Trophoblast cell (in vitro differentiated cells and primary cell): ENCODE data around the gene GRIK4.

Experiments used
- DNase-seq, 2 donors: peaks; one replicate each; pipeline ENCODE4 v3.0.0-alpha.2; 2016
- H2AFZ ChIP-seq: 2 replicates; pipeline ENCODE4 v1.6.1; 2013; ENCODE audit warnings: low read length, moderate library complexity, mild to moderate bottlenecking; ENCODE audit not compliant: insufficient read depth, poor library complexity
- H2AK5ac ChIP-seq: 2 replicates; pipeline ENCODE4 v1.6.1; 2013; ENCODE audit warnings: mild to moderate bottlenecking, low read length
- H2BK120ac ChIP-seq: 2 replicates; pipeline ENCODE4 v1.6.1; 2013; ENCODE audit warnings: low read length, mild to moderate bottlenecking, moderate library complexity; ENCODE audit not compliant: insufficient read depth, poor library complexity
- H2BK12ac ChIP-seq: 2 replicates; pipeline ENCODE4 v1.6.1; 2013; ENCODE audit warnings: mild to moderate bottlenecking, low read length, moderate library complexity
- H2BK5ac ChIP-seq: 2 replicates; pipeline ENCODE4 v1.6.1; 2013; ENCODE audit warnings: low read length, low read depth, moderate library complexity, mild to moderate bottlenecking; ENCODE audit not compliant: poor library complexity
- H3K14ac ChIP-seq: 2 replicates; pipeline ENCODE4 v1.6.1; 2013; ENCODE audit warnings: mild to moderate bottlenecking, low read length
- H3K18ac ChIP-seq: 2 replicates; pipeline ENCODE4 v1.6.1; 2013; ENCODE audit warnings: mild to moderate bottlenecking, low read length
- H3K23ac ChIP-seq: 2 replicates; pipeline ENCODE4 v1.6.1; 2013; ENCODE audit warnings: low read length
- H3K27ac ChIP-seq: 2 replicates; pipeline ENCODE4 v1.5.1; 2013; ENCODE audit warnings: low read depth, mild to moderate bottlenecking, inconsistent platforms, low read length, moderate library complexity
- H3K27me3 ChIP-seq: 2 replicates; pipeline ENCODE4 v1.6.1; 2013; ENCODE audit warnings: inconsistent platforms, mild to moderate bottlenecking, low read length, moderate library complexity; ENCODE audit not compliant: insufficient read depth
- H3K36me3 ChIP-seq, 2 experiments: 1 replicate in 1 of 2; 2 replicates in 1 of 2; pipeline ENCODE4 v1.6.1; 2013; ENCODE audit warnings: low read length in 2 of 2, mild to moderate bottlenecking in 2 of 2, moderate library complexity in 1 of 2; ENCODE audit not compliant: insufficient read depth in 2 of 2, control insufficient read depth in 1 of 2
- H3K4ac ChIP-seq: 2 replicates; pipeline ENCODE4 v1.6.1; 2013; ENCODE audit warnings: low read depth, mild to moderate bottlenecking, low read length, moderate library complexity
- H3K4me1 ChIP-seq, 2 experiments: 1 replicate in 1 of 2; 2 replicates in 1 of 2; pipeline ENCODE4 v1.6.1; 2013; ENCODE audit warnings: low read length in 2 of 2, mild to moderate bottlenecking in 2 of 2, moderate library complexity in 1 of 2; ENCODE audit not compliant: insufficient read depth in 2 of 2, control insufficient read depth in 1 of 2
- H3K4me2 ChIP-seq: 2 replicates; pipeline ENCODE4 v1.6.1; 2013; ENCODE audit warnings: inconsistent platforms, mild to moderate bottlenecking, low read length, moderate library complexity
- H3K4me3 ChIP-seq: 2 replicates; pipeline ENCODE4 v1.5.1; 2013; ENCODE audit warnings: mild to moderate bottlenecking, low read depth, low read length, inconsistent platforms
- H3K79me1 ChIP-seq: one replicate; pipeline ENCODE4 v1.6.1; 2013; ENCODE audit warnings: low read length
- H3K79me2 ChIP-seq: 2 replicates; pipeline ENCODE4 v1.6.1; 2013; ENCODE audit warnings: low read length, mild to moderate bottlenecking; ENCODE audit not compliant: control insufficient read depth, insufficient read depth, poor library complexity
- H3K9ac ChIP-seq: 2 replicates; pipeline ENCODE4 v1.6.1; 2013; ENCODE audit warnings: mild to moderate bottlenecking, low read length
- H3K9me3 ChIP-seq: 2 replicates; pipeline ENCODE4 v1.6.1; 2013; ENCODE audit warnings: low read depth, mild to moderate bottlenecking, control low read depth, inconsistent platforms, low read length; ENCODE audit not compliant: insufficient read depth
- H4K12ac ChIP-seq: 2 replicates; pipeline ENCODE4 v1.6.1; 2013; ENCODE audit warnings: low read depth, mild to moderate bottlenecking, low read length, moderate library complexity
- H4K8ac ChIP-seq: 2 replicates; pipeline ENCODE4 v1.6.1; 2013; ENCODE audit warnings: low read depth, mild to moderate bottlenecking, low read length, moderate library complexity
- H4K91ac ChIP-seq: one replicate; pipeline ENCODE4 v1.6.1; 2013; ENCODE audit warnings: low read depth, mild to moderate bottlenecking, low read length, moderate library complexity
- WGBS: extraction: QIAGEN DNeasy Blood & Tissue Kit; methylation state at CpG from one replicate; pipeline ENCODE4 v1.1.7; 2013; ENCODE audit warnings: missing lambda C conversion rate; ENCODE audit not compliant: insufficient read length, insufficient coverage; ENCODE audit errors: extremely low coverage; 5-methylcytosine and 5-hydroxymethylcytosine counted together

The GRIK4 gene

GRCh38 chr11:120839201-120839600 lies 327.7 kb downstream of the GRIK4 start:
- no peak overlapping the region for H2BK120ac ChIP-seq
- H3K4ac ChIP-seq: no peak overlapping the region
- H3K9ac ChIP-seq: no peak overlapping the region
- no peaks in the 10 kb centered on the region for H3K79me1 ChIP-seq
- no peak overlapping the region for H3K4me3 ChIP-seq
- no peak overlapping the region for H3K27ac ChIP-seq
- H3K23ac ChIP-seq: no peak overlapping the region
- H3K79me2 ChIP-seq: no peaks in the 10 kb centered on the region
- H2BK12ac ChIP-seq: no peak overlapping the region
- peaks cover 4% of the 10 kb centered on the region for H3K9me3 ChIP-seq
- no peaks in the 10 kb centered on the region for H3K4me1 ChIP-seq
- H2BK5ac ChIP-seq: no peak overlapping the region
- H4K12ac ChIP-seq: no peak overlapping the region
- no peak overlapping the region for H3K4me2 ChIP-seq
- DNase-seq: no peak
- H3K14ac ChIP-seq: no peak overlapping the region
- no peak overlapping the region for H2AK5ac ChIP-seq
- H4K8ac ChIP-seq: no peak overlapping the region
- H3K36me3 ChIP-seq: no peaks in the 10 kb centered on the region
- H3K18ac ChIP-seq: no peak overlapping the region
- no peak overlapping the region for H4K91ac ChIP-seq
- H3K27me3 ChIP-seq: no peaks in the 10 kb centered on the region
- H2AFZ ChIP-seq: no peak overlapping the region
- WGBS: no CpG with 5 or more reads among the region's 3 CpGs

GRCh38 chr11:120839846-120840402 lies 328.4 kb downstream of the GRIK4 start:
- Histone ChIP-seq H3K23ac (no peak overlapping the region), H3K4me1 (no peaks in the 10 kb centered on the region), H3K4me2 (no peak overlapping the region), H3K9me3 (peaks cover 4% of the 10 kb centered on the region), H4K8ac (no peak overlapping the region), H3K36me3 (no peaks in the 10 kb centered on the region), H2BK120ac (no peak overlapping the region), H3K4ac (no peak overlapping the region), H2BK12ac (no peak overlapping the region), H2AFZ (no peak overlapping the region), H4K12ac (no peak overlapping the region), H2AK5ac (no peak overlapping the region), H3K79me2 (no peaks in the 10 kb centered on the region), H3K27me3 (no peaks in the 10 kb centered on the region), H3K4me3 (no peak overlapping the region), H3K79me1 (no peaks in the 10 kb centered on the region), H3K27ac (no peak overlapping the region), H3K18ac (no peak overlapping the region), H3K9ac (no peak overlapping the region), H3K14ac (no peak overlapping the region), H4K91ac (no peak overlapping the region), H2BK5ac (no peak overlapping the region)
- WGBS: no CpG with 5 or more reads among the region's 6 CpGs
- DNase-seq: no peak

GRCh38 chr11:120840661-120841060 lies 329.1 kb downstream of the GRIK4 start:
- no peak overlapping the region for H4K91ac ChIP-seq
- H2AK5ac ChIP-seq: no peak overlapping the region
- H3K4me3 ChIP-seq: no peak overlapping the region
- no peaks in the 10 kb centered on the region for H3K4me1 ChIP-seq
- no peak overlapping the region for H2AFZ ChIP-seq
- H3K18ac ChIP-seq: no peak overlapping the region
- H3K27me3 ChIP-seq: no peaks in the 10 kb centered on the region
- H3K9me3 ChIP-seq: peaks cover 4% of the 10 kb centered on the region
- DNase-seq: no peak
- no peak overlapping the region for H2BK5ac ChIP-seq
- H3K27ac ChIP-seq: no peak overlapping the region
- no peak overlapping the region for H3K4ac ChIP-seq
- H4K8ac ChIP-seq: no peak overlapping the region
- no peak overlapping the region for H2BK120ac ChIP-seq
- H3K79me2 ChIP-seq: no peaks in the 10 kb centered on the region
- H4K12ac ChIP-seq: no peak overlapping the region
- WGBS: no CpG with 5 or more reads among the region's 1 CpG
- no peak overlapping the region for H3K14ac ChIP-seq
- H3K9ac ChIP-seq: no peak overlapping the region
- H3K79me1 ChIP-seq: no peaks in the 10 kb centered on the region
- H3K4me2 ChIP-seq: no peak overlapping the region
- H2BK12ac ChIP-seq: no peak overlapping the region
- H3K23ac ChIP-seq: no peak overlapping the region
- H3K36me3 ChIP-seq: no peaks in the 10 kb centered on the region

GRCh38 chr11:120841074-120841473 lies 329.5 kb downstream of the GRIK4 start:
- Histone ChIP-seq H3K79me2 (no peaks in the 10 kb centered on the region), H2AFZ (no peak overlapping the region), H3K4me3 (no peak overlapping the region), H3K23ac (no peak overlapping the region), H3K14ac (no peak overlapping the region), H3K4ac (no peak overlapping the region), H2AK5ac (no peak overlapping the region), H4K8ac (no peak overlapping the region), H3K9ac (no peak overlapping the region), H4K91ac (no peak overlapping the region), H2BK120ac (no peak overlapping the region), H3K79me1 (no peaks in the 10 kb centered on the region), H3K36me3 (no peaks in the 10 kb centered on the region), H4K12ac (no peak overlapping the region), H2BK12ac (no peak overlapping the region), H3K9me3 (peaks cover 4% of the 10 kb centered on the region), H3K27ac (no peak overlapping the region), H3K4me1 (no peaks in the 10 kb centered on the region), H3K4me2 (no peak overlapping the region), H2BK5ac (no peak overlapping the region), H3K27me3 (no peaks in the 10 kb centered on the region), H3K18ac (no peak overlapping the region)
- DNase-seq: no peak
- WGBS: no CpG with 5 or more reads among the region's 2 CpGs
